HG03457 (cell line): Measurements from ENCODE around the gene ARID1B.

Experiments
- ATAC-seq: cut with Tn5 transposase; IDR thresholded peaks from one replicate; pipeline ENCODE4 v1.9.1; 2021; ENCODE audit warnings: moderate number of reproducible peaks; ENCODE audit not compliant: unreplicated experiment

Gene ARID1B

GRCh38 chr6:157066781-157067491 is 289.8 kb downstream of the ARID1B start:
- ATAC-seq: no peak

GRCh38 chr6:157067507-157067906 is 290.3 kb downstream of the ARID1B start:
- no peak for ATAC-seq

- peak; percentile 98 for ATAC-seq
Measured at GRCh38 chr6:157068691-157069324, 291.6 kb downstream of the ARID1B start.

- no peak for ATAC-seq
Measured at GRCh38 chr6:157069585-157069984, 292.4 kb downstream of the ARID1B start.

- no peak for ATAC-seq
Measured at GRCh38 chr6:157070403-157071107, 293.4 kb downstream of the ARID1B start.

GRCh38 chr6:157072128-157072527 is 294.9 kb downstream of the ARID1B start:
- ATAC-seq: no peak

- no peak for ATAC-seq
Measured at GRCh38 chr6:157073596-157073995, 296.4 kb downstream of the ARID1B start.

GRCh38 chr6:157074969-157075368 is 297.8 kb downstream of the ARID1B start:
- ATAC-seq: no peak

- ATAC-seq: peak; percentile 78
Measured at GRCh38 chr6:157075549-157076450, 298.6 kb downstream of the ARID1B start.

- ATAC-seq: no peak
Measured at GRCh38 chr6:157076451-157076822, 299.3 kb downstream of the ARID1B start.

- ATAC-seq: no peak
Measured at GRCh38 chr6:157077251-157077650, 300.1 kb downstream of the ARID1B start.

- ATAC-seq: no peak
Measured at GRCh38 chr6:157078326-157078725, 301.1 kb downstream of the ARID1B start.

- no peak for ATAC-seq
Measured at GRCh38 chr6:157079277-157079676, 302.1 kb downstream of the ARID1B start.

GRCh38 chr6:157079771-157080170 is 302.6 kb downstream of the ARID1B start:
- ATAC-seq: no peak

GRCh38 chr6:157080986-157081391 is 303.8 kb downstream of the ARID1B start:
- ATAC-seq: no peak

GRCh38 chr6:157083343-157083742 is 306.2 kb downstream of the ARID1B start:
- ATAC-seq: no peak

- no peak for ATAC-seq
Measured at GRCh38 chr6:157086632-157087031, 309.5 kb downstream of the ARID1B start.

GRCh38 chr6:157087974-157088373 is 310.8 kb downstream of the ARID1B start:
- ATAC-seq: no peak

GRCh38 chr6:157088841-157089240 is 311.7 kb downstream of the ARID1B start:
- no peak for ATAC-seq

- ATAC-seq: no peak
Measured at GRCh38 chr6:157089258-157089657, 312.1 kb downstream of the ARID1B start.

- ATAC-seq: no peak
Measured at GRCh38 chr6:157089851-157090250, 312.7 kb downstream of the ARID1B start.
